Endothelial cell of umbilical vein (primary cell): ENCODE measurements around the gene RNASEH2A.

Experiments used
- CTCF ChIP-seq, 2 donors: IDR thresholded peaks; 1 replicate in 1 of 2; 2 replicates in 1 of 2; pipeline ENCODE4 v1.5.1; 2011; ENCODE audit warnings: low read length in 2 of 2, mild to moderate bottlenecking in 2 of 2, moderate library complexity in 2 of 2, control low read depth in 1 of 2, inconsistent platforms in 1 of 2, low read depth in 1 of 2; ENCODE audit not compliant: insufficient read depth in 1 of 2; ENCODE audit errors: extremely low read depth in 1 of 2
- FOS ChIP-seq: IDR thresholded peaks from 2 replicates; pipeline ENCODE4 v1.6.1; 2011; ENCODE audit warnings: mild to moderate bottlenecking, low read length, moderate library complexity, borderline replicate concordance; ENCODE audit not compliant: insufficient read depth
- GATA2 ChIP-seq: IDR thresholded peaks from 2 replicates; pipeline ENCODE4 v1.7.0; 2011; ENCODE audit warnings: low read depth, mild to moderate bottlenecking, moderate library complexity, mixed read lengths, low read length; ENCODE audit not compliant: insufficient read length, insufficient read depth
- JUN ChIP-seq: IDR thresholded peaks from 2 replicates; pipeline ENCODE4 v1.6.1; 2011; ENCODE audit warnings: borderline replicate concordance, low read depth; ENCODE audit not compliant: insufficient read length, insufficient read depth
- MAX ChIP-seq: IDR thresholded peaks from 2 replicates; pipeline ENCODE4 v1.6.1; 2011; ENCODE audit not compliant: insufficient read depth, insufficient read length
- MYC ChIP-seq: IDR thresholded peaks from one replicate; pipeline ENCODE4 v1.6.1; 2011; ENCODE audit warnings: mild to moderate bottlenecking, low read depth, low read length
- POLR2A ChIP-seq: IDR thresholded peaks from 2 replicates; pipeline ENCODE4 v1.6.1; 2012; ENCODE audit warnings: low read depth, mild to moderate bottlenecking, control low read depth, low read length
- POLR2AphosphoS5 ChIP-seq: IDR thresholded peaks from 2 replicates; pipeline ENCODE4 v1.6.1; 2012; ENCODE audit warnings: low read depth, mild to moderate bottlenecking, control low read depth, low read length, moderate library complexity; ENCODE audit not compliant: insufficient read depth

- TF ChIP-seq CTCF (IDR thresholded peaks at IDR 0.05; ENCODE audit: extremely low read depth in 1 of 2, insufficient read depth in 1 of 2, low read depth in 1 of 2, low read length in 2 of 2) = peak; percentile 89 to 90
- no peak for TF ChIP-seq POLR2AphosphoS5
- no peak for TF ChIP-seq POLR2A
- TF ChIP-seq FOS = no peak
- no peak for TF ChIP-seq MYC
- no peak for TF ChIP-seq MAX
- no peak for TF ChIP-seq JUN
- TF ChIP-seq GATA2 = no peak
These were observed 10.0 kb upstream of the RNASEH2A start for GRCh38 chr19:12796146-12797071.
